Muscle of arm (tissue), 12 donors: ENCODE results near the gene PDX1. TPM values are rescaled to one million over a fixed set of nuclear protein-coding genes. Genes with fewer than 3 reads are reported as not detected.
"Not testable (repeated sequence)": the region's sequence is repeated elsewhere in the genome, so short reads cannot be mapped to it uniquely, and the experiment has no call there.

Source experiments
- DNase-seq: peaks from one replicate; pipeline ENCODE4 v3.0.0-alpha.2; 2013
- polyA plus RNA-seq, 12 donors: library from polyadenylated mRNA; unstranded; fragments of 120-200 nt; gene quantifications; one replicate each; pipeline ENCODE4 v1.2.1, GENCODE V29; 2013; ENCODE audit not compliant: insufficient read length in 12 of 12

Gene PDX1
- polyA plus RNA-seq, 12 donors = not detected

DNA sequence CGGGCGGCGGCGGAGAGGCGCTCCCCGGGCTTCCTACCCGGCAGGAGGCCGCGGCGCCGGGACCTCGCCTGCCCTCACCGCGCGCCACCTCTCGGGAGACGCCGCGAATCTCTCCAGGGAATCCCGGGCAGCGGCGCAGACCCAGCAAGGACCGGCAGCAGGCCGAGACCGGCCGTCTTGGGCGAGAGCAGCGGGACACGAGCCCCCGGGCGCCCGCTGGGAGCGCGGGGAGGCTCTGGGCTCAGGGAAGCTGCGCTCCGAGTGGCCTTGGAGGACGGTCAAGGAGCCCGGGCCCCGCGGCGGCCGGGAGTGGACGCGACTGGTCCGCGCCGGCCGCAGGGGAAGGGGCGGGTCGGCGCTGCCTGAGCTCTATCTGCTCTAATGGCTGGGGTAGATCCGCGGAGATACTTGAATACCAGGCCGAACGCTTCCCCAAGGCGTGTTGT, 34.6 kb downstream of the PDX1 start:
- DNase-seq = no peak

DNA sequence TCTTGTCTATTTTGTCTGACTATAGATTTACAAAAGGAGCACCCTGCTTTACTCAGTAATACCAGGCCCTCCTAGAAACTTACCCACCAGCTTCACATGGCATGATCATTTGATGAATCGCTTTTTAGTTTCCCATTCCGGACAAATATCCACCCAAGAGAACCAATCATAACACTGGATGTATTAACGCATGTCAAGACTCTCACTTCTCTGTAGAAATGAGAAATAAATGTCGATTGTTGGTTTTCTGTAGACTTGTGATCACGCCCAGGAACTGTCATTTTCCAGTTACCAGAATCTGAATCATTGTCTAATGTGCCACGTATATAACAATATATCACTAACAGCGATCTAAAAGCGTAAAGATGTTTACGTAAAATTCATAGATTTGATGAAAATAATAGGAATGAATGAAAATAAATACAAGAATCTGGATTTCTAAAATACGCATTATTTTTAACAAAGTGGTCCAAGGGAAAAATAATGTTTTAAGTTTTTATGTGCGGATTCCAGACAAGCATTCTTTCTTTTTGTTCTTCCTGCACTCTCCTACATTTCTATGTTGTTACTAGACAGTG, 35.3 kb downstream of the PDX1 start:
- DNase-seq = no peak

DNA sequence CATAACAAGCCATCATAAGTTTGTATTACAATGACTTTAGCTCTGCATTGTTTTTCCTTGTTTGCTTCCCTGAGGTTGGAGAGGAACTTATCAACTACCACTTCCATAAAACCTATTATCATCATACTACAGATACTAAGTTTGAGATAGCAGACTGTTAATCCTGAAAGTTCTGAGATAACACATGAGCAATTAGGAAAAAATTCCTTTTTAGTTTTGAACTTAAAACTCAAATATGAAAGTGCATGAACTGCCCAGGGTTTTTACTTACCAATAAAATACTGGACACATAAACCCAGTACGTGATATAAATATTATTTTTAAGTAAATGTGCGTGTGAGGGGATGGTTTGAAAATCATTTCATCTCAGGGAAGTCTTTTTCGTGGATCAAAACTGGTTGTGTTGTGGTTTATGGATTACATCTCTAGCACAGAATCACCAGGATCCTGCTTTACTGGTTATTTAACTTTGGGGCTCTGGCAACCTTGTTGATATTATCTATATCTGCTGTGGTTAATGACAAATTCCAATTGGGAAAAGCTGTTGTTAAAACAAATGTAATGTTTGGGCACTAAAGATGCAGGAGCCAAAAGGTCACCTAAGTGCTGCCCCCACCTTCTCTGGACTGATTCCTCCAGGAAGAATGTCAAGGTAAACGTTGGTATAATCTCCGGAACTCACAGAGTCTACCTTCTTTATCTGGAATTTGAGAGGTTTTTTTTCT, 36.9 kb downstream of the PDX1 start:
- DNase-seq = no peak

DNA sequence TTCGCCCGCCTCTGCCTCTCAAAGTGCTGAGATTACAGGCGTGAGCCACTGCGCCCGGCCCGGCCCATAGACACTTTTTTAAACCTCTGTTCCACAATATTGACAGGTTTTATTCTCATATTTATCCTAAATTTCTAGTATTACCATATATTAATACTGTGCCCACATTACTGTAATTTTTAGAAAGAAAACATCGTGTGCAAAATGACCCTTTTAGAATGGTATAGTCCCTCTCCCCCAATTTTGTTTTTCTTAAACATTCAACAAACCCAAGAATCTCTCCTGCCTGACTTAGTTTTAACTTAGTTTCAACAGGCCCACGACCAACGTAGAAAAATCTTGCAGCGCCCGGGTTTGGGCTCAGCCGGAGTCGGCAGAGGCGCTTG, 40.2 kb downstream of the PDX1 start:
- no peak for DNase-seq

DNA sequence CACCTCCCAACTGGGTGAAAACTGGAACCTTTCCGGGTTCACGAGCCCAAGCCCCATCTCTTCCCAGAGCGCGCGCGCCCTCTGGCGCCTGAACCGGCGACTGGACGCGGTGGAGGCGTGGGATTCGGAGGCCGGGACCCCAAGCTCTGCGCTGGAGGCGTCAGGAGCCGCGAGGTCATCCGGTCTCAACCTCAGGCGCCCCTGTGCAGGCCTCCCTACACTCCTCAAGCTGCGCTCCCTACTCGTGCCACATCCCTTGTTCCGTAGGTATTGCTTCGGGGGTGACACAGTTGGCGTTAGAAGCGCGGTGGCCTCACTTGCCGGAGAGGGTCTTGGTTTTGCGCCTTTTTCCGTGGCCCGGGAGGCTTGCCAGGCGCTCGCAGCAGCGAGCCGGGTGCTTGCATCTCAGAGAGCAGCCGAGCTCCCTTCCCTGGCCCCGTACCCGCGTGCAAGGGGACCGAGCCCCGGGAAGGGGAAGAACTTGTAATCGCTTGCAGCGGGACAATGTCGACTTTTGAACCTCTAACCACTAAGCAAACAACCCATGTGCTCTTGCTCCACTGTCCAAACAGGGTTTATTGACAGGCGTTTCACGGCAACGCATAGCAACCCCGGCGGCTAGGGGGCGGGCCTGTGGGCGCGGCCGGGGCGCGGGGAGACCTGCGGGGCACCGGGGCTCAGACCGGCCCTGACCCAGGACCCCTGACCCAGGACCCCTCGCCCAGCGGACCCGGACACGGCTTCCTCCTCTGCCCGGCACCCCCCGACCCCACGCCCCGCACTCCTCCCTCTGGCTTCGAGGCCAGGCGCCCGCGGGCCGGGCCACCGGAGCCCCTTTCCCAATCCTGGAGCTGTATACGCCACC, 40.8 kb downstream of the PDX1 start:
- DNase-seq = no peak

DNA sequence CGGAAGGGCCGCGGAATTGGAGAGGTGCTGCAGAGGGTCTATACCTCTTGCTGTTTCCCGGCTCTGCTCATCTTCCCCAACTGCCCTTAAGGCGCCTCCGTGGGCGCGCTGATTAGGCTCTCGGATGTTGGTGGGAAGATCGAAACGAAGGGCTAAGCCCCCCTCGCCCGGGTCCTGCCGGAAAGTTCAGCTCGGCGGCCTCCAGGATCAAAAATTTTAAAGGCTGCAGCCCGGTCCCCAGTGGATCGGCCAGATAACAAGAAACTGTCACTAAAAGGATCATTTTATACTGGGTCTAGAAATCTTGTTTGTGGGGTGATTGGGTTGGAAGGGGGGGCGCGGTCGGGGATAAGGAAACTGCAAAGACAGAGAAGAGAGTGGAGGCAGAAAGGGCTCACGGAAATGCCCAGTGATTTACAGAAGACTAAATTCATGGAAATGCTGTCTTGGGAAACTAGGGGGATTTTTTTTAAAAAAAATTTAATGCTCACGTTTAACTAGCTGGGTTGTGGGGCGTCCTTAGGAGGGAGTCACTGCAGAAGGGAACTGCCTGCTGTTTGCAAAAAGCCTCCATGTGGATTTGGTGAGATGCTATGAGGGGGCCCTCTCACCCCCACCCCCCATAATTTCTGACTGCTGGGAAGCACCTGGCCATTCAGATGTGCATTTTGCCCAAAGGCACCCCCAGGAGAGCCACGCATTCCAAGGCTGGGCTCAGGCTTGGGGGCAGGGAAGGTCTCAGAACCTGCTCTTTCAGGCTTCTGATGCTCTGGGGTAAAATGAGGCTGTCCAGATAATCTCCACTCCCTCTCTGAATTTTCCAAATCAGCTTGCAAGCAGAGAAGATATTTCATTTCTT, 41.7 kb downstream of the PDX1 start:
- DNase-seq = no peak

DNA sequence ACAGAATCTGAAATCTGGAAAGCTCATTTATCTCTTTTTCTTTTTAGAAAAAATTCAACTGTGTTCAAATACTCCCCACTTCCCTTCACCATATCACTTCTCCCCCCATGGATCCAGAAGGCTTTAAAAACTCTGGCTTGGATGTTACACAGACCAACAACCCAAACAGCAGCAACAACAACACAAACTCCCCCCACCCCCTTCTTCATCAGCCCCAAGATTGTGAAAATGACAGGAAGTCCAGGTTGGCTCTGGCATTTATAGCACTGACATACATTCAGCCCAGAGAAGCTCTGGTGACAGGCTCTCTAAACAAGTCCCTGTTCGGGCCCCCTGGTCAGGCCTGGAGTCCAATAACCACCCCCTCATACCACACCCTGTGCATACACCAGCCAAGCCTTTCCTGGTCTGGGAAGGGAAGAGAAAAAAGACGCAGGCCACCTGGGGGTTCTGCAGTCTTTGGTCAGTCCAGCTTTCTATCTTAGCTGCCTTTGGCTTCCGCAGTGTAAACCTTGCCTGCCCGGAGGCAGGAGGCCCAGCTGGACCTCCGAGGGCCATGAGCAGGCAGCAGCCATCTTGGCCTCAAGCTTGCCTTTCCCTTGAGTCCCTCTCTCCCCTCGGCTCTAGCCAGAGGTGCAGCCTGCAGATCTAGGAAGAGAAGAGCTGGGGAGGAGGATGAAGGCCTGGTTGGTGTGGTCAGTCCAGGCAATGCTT, 42.5 kb downstream of the PDX1 start:
- no peak for DNase-seq

DNA sequence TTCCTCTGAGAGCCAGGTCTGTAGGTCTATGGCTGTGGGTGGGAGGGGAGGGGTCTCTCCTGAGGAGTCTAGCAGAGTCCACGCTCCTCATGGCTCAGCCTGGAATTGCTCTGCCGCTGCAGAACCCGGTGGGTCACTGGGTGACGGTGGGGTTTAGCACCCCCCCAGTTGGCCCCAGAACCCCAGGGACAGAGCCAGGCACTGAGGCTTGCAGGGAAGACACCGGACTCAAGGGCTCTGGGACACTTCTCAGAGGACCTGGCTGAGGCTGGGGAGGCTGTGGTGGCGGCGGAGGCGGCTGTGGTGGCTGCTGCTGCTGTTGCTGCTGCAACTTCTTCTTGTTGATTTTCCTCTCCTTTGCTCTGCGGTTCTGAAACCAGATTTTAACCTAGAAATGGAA, 43.2 kb downstream of the PDX1 start:
- DNase-seq = no peak

DNA sequence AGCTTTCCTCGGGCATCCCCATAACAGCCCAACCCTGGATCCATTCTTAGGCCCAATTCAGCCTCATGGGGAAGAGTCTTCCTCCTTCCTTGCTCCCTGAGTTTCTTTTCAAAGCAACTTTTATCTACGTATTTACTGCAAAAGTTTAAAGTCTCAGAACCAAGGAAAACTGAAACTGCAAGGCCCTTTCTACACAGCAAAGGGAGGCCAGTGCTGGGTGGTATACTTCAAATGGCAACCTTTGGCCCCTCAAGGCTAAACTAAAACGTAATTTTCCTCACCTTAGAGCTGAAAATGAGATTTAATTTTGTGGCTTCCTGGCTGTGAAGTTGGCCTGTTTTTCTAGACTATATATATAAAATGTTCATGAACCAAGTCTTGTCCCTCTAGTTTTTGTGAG, 43.7 kb downstream of the PDX1 start:
- no peak for DNase-seq

DNA sequence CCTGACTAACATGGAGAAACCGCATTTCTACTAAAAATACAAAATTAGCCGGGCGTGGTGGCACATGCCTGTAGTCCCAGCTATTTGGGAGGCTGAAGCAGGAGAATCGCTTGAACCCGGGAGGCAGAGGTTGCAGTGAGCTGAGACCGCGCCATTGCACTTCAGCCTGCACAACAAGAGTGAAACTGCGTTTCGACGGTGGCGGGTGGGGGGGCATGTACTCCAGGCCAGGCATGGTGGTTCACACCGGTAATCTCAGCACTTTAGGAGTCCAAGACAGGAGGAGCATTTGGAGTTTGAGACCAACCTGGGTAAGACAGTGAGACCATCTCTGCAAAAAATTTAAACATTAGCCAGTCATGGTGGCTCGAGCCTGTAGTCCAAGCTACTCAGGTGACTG, 44.4 kb downstream of the PDX1 start:
- not testable (repeated sequence) for DNase-seq

DNA sequence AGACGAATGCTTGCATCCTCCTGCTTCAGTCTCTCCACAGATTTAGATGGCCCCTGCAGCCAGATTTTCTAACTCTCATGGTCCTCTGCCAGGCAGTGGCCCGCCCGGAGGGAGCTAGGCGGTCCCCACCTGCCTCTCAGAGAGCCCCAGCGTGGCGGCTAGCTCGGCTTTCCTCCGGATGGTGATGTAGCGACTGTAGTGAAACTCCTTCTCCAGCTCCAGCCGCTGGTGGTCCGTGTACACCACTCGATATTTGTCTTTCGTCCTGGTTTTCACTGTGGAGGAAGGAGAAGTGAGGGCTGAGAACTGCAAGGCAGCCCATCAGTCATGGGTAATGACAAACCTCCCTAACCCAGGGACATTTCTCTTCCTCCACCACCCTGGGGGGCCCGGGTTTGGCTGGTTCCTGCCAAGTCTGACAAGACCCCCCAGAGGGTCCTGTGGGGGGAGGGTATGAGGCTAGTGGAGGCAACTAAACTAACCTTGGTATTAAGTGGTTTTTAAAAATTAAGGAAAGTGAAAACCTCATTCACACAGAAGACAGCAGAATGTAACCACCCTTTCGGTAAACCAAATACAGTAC, 45.0 kb downstream of the PDX1 start:
- no peak for DNase-seq

DNA sequence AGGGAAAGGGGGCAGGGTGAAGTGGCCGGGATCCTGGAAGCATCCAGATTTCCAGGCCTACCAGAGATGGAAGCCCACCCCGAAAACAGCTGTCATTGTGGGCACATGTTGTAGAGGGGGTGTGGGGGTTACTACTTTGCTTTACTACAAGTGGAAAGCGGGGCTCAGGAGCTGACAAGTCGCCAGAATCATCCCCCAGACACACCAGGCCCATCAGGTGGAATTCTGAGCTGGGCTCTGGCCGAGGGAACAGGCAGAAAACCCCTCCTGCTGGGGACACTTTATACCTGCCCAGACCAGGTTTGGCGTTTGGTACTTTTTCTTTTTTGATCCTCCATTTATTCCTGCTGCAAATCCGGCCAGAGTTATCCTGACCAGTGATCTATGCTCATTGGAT, 45.5 kb downstream of the PDX1 start:
- no peak for DNase-seq

DNA sequence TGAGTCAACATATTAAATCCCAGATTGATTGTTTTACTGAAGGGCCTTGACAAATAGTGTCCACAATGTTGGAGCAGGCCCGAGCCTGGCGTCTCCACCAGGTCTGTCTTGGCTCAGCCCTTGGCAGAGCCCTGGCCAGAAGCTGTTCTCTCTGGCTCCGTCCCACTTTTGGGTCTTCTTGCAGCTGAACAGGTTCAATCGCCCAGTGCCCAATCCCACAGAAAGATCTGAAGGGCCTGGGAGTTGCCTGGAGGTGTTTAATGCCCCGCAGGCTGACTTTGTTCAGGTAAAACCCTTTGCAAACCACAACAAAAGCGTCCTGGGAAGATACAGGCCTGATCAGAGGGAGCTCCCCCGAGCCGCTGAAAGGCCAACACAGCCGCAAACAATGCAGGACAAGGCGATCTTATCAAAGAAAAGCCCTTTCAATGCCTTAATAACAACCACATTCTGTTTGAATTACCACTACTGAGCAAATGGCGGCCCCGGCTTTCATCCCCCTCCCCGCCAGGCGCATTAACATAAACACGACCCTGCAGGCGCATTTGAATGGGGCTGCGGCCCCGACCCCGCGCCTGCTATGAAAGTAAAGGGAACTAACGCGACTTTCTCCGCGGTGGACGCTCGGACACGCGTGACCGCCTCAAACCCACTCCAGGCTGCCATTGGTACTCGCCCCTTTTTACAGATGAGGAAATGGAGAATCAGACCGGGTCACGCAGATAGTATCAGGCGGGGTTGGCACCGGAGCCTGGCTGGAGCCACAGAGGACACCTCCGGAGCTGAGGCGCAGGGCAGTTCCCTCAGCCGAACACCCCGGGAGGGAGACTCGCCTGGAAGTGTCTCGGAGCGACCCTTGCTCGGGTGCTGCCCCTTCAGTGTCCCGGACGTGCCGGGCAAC, 46.2 kb downstream of the PDX1 start:
- DNase-seq = no peak

DNA sequence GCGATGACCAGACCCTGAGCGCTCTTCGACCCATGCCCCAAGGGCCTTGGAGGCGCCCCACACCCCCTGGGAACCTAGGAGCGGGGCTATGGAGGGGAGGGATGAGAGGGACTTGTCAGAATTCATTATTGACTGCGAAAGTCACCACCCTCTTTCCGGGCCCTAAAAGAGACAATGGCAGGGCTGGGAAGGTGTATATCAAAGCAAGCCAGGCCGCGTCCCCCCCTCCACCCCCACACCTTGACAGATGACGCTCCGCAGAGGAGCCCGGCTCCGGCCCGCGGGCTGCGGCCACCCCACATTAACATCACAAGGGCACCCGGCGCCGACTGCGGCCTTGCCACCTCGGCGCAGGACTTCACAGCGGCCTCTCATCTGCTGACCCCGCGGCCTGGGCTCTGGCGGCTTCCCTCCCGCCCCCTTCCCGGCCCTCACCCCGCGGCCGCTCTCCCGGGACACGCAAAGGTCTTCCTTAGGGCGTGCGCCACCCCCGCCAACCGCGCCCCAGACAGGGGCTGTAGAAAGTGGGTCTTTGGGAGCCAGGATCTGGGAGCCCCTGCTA, 46.9 kb downstream of the PDX1 start:
- no peak for DNase-seq

DNA sequence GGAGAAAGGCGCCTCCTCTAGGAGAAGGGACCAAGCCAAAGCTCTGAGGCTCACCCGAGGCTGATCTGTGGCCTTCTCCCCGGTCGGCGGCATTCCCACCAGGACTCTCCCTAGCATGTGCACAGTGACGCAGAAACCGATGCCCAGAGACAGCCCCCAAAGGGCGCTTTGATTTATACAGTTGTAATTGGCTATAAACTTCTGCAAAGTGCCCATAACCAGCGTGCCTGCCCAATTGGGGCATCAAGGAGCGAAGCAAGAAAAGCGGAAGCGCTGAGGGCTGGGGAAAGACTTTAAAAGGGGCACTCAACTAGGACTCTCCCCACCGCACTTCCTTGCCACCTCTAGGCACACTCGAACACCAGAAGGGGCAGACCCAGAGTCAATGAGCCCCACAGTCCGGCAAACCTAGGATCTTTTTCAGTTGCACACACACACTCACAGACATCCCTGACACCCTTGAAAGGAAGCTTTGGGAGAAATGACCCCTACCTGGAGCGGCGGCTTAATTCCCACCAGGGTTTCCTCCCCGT, 47.5 kb downstream of the PDX1 start:
- DNase-seq = no peak

DNA sequence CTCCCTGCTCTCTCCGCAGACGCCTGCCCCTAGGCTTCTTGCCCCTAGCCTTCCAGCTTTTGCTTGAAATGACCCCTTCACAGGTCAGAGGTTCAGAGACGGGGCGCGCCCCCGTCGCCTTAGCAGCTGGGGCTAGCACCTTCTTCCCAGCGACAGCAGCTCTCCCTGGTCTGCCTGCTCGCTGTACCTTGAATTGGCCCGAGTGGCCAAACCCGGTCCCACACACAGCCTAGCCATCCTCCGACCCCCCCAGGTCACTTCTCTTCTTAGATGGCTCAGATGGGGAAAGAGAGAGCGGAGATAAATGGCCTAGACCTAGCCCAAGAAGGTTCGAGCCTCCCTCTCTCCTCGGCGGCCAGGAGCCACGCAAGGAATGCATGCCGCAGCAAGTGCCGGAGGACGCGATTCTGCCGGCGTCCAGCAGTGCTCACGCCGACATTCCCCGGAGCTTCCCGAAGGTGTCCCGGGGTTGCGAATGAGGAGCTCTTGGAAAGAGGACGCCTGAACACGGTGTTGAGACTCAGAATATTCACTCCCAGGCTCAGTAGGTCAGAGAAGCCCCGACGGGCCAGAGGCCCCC, 48.0 kb downstream of the PDX1 start:
- DNase-seq = no peak

DNA sequence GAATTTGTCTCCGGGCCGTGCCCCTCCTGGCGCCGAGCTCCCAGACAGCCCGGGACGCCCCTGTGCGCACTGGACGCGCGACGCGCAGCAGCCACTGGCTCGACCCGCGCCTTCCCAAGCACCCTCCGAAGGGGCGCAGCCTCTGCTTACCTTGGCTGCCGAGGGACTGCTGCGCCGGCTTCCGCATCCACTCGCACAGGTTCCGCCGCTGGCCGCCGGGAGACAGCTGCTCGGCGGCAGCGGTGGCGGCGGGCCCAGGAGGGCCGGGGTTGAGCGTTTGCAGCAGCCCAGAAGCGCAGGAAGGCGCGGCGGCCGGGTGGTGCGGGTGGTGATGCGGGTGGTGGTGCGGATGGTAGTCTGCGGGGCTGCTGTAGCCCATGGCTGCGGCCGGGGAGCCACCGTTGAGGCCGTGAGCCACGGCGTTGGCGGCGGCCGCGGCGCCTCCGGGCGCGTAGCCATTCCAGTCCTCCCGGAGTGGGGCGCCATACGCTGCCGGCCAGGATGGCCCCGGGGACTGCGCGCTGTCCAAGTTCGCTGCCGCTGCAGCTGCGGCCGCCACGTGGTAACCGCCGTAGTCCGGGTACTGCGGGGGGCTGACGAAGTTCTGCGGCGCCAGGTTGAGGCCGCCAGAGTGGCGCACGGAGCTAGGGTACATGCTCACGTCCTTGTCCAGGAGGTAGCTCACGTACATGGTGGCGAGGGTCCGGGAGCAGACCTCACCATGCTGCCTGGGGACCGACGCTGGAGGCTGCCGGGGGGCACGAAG, 48.7 kb downstream of the PDX1 start:
- DNase-seq = no peak
